Measurements from ENCODE around the gene WDR1. TPM values are rescaled to one million over a fixed set of nuclear protein-coding genes. Genes with fewer than 3 reads are reported as not detected.

WDR1 gene
- polyA plus RNA-seq, 1 donor, result 164 TPM

DNA sequence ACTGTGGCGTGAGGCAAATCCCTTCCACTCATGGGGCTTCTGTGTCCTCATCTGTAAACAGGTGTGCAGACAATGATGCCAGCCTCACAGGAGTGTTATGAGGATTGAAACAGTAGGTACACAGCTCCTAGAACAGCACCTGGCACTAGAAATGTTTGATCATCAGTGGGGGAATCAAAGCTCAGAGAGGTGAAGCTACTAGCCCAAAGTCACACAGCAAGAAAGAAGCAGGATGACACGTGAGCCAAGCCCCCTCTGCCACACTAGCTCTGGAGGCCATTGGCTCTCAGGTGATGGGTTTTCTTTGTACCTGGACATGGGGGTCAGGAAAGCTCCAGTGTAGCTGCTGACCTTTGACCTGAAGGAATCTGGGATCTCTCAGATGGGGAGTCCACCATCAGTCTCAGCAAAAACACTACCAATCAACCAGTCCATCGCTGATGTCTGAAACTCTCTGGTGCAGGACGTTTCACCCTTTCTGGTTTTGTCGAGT is 81.9 kb downstream of the WDR1 start:
- DNase-seq, result no peak

DNA sequence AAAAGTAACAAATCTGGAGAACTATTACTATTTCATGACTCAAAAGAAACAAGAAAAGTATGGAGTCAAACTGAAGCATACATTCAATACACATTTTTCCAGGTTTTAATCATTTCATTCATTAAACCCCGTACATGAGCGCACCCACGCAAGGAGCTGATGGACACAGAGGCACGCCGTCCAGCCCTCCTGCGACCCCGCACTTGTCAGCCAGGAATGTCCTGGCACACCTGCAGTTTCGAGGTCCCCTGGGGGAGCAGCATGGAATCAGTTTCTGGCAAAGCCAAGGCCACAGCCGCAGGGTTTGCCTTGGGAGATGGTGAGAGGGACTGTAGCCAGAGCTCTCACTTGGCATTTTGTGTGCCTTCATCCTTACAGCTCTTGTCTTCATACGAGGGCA is 82.5 kb downstream of the WDR1 start:
- no peak for DNase-seq

DNA sequence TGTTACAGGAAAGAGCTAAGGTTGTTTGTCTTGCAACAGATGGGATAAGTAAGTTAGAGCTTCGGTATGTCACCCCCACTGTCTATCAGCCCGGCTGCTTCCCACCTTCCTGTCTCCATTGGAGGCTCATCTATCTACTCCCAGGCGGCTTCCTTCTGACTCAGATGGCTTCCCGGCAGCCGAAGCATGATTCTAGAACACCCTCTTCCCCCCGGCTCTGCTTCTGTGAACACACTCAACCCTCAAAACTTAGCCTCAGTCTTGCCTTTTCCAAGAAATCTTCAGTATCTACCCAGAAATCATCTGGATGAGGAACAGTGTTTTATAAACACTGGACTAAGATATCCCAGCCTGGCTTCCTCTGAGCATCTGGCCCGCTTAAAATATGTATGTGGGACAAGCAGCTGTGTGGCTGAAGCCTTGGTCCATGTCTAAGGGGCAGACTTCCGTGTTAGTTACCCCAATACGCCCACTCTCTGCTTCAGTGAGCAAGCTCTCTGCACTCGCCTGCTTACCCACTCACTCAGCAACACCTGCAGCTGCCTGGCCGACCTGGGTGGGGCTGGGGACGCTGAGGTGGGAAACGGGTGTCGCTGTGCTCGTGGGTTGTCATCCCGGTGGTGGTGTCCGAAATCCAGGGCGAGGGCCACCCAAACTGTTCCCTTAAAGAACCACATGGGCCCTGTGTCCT is 83.3 kb downstream of the WDR1 start:
- no peak for DNase-seq

GRCh38 chr4:10032625-10033024 is 84.0 kb downstream of the WDR1 start:
- no peak for DNase-seq

DNA sequence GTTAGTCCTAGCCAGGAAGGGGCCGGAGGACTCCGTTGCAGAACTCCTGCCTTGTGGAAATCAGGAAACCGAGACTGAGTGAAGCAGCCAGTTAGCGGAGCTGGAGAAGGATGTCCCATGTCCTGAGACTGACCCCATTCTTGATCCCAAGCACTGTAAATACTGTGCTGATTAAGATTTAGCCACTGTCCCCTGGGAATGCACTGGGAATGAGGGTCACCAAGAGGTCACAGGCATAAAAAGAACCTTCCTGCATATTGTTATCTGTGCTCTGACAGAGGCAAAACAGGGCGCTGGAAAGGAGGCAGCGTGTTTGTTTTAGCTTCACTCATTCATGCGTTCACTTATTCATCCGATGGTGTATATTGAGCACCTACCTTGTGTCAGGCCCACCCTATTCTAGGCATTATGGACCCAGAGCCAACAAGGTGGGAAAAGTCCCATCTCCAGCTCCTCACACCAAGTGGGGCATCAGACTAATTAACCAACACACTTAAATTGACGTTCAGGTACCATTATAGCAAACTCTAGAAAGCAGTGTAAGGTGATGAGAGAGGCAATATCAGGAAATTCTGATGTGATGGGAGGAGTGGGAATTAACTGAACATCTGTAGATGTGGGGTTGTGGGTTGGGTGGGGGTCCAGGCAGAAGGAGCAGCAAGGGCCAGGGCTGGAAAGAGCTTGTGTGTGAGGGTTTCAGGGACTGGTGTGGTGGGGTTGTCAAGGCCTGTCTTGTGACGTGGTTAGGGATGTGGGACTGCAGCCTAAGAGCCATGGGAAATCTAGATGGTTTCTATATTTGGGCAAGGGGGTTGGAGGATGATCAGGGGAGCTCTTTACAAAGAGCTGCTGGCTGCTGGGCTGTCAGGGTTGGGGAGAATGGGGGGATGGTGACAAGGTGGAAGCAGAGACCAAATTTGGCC is 84.7 kb downstream of the WDR1 start:
- DNase-seq, result no peak

DNA sequence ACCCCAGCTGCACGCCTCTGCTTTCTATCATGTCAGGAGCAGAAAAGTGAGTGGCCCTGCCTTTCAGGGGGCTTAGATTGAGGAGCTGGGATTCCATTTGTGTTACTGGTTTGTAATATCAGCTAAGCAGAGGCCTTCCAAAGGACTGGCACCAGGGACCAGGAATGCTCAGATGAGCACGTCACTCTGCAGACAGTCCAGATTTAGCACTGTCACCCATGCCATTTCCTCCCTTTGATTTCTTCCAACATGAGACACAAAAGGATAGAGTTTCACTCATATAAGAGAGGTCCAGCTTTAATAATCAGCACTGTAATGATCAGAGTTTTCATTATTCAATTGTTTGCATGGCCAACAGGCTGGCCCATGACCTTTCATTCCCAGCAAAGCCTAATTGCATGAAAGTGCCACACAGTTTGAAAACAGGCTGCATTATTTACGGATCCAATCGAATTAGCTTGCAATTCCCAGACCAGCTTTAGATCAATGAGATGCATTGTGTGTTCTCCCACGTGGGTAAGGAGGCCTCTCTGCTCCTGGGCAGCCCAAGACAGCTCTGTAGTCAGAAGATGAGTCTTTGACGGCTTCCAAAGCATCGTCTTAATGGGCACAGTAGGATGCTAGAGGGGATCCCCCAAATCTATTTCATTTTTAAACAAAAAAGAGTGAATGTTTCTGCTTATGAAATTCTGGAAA is 85.5 kb downstream of the WDR1 start:
- no peak for DNase-seq

DNA sequence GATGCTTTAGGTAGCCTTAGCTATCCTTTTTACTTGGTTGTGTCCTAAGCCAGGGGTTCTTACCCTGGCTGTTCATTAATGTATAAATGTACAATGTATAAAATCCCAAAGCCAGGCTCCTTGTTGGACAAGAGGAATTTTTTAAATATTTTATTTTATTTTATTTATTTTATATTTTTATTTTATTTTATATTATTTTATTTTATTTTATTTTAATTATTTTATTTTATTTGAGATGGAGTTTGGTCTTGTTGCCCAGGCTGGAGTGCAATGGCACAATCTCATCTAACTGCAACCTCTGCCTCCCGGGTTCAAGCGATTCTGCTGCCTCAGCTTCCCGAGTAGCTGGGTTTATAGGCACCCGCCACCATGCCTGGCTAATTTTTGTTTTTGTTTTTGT is 87.2 kb downstream of the WDR1 start:
- DNase-seq, result no peak

DNA sequence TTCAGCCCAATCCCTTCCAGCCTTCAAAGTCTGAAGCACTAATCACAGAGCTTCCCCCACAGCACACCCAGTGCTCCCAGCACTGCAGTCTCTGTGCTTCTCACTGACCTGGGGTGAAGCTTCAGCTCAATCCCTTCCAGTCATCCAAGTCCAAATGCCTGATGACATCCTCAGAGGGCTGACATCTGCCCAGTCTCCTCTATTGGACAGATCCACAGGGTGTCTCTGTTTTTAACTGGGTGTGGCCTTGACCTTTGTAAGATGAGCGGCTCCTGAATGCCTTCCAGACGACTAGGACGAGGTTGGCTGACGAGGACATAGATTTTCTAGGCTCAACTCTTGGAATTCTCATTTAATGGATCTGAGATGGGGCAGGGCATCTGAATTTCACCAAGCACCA is 87.7 kb downstream of the WDR1 start:
- DNase-seq, result no peak

DNA sequence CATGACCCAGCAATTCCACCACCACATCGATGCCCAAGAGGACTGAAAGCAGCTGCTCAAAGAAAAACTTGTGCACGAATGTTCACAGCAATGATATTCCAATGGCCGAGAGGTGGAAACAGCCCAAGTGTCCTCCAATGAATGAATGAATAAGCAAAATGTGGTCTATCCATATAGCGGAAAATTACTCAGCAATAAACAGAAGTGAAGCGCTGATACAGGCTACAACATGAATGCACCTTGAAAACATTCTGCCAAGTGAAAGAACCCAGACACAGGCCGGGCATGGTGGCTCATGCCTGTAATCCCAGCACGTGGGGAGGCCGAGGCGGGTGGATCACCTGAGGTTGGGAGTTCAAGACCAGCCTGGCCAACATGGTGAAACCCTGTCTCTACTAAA is 90.1 kb downstream of the WDR1 start:
- no peak for DNase-seq

- no peak for DNase-seq
These were observed 91.3 kb downstream of the WDR1 start for GRCh38 chr4:10025230-10025806.

Other genes with a start within 250 kb of the WDR1 start
- gene SLC2A9, start 95.3 kb downstream of the WDR1 start, polyA plus RNA-seq (ENCODE audit: insufficient read length), result 5.0 TPM

All from hindlimb muscle (tissue), 1 donor.